HepG2 (cell line): Measurements from ENCODE around the gene E2F3. TPM values are rescaled to one million over a fixed set of nuclear protein-coding genes. Genes with fewer than 3 reads are reported as not detected.

Experiments
- AHR ChIP-seq: IDR thresholded peaks from 2 replicates; pipeline ENCODE4 v1.6.1; 2018; ENCODE audit warnings: missing genetic modification reagents, missing compliant biosample characterization
- GABPA ChIP-seq, 2 experiments: IDR thresholded peaks; 2 replicates each; pipeline ENCODE4 v1.6.1; 2011 to 2016; ENCODE audit warnings: low read depth in 2 of 2, low read length in 1 of 2, missing biosample characterization in 1 of 2, missing genetic modification characterization in 1 of 2
- KLF9 ChIP-seq: IDR thresholded peaks from 2 replicates; pipeline ENCODE4 v1.6.1; 2016; ENCODE audit warnings: low read depth
- NFATC3 ChIP-seq: sonication (generic); formaldehyde crosslinking; IDR thresholded peaks from 2 replicates; pipeline ENCODE4 v1.5.1; 2020; ENCODE audit warnings: mild to moderate bottlenecking, missing genetic modification reagents
- NFIB ChIP-seq: sonication (generic); formaldehyde crosslinking; IDR thresholded peaks from 2 replicates; pipeline ENCODE4 v1.9.0; 2021; ENCODE audit warnings: missing genetic modification reagents, mild to moderate bottlenecking, borderline replicate concordance
- PPARG ChIP-seq: conservative IDR thresholded peaks from 2 replicates; pipeline ENCODE4 v1.6.1; 2016; ENCODE audit warnings: missing biosample characterization, missing genetic modification reagents
- RBAK ChIP-seq: sonication (generic); formaldehyde crosslinking; IDR thresholded peaks from 2 replicates; pipeline ENCODE4 v1.5.1; 2020; ENCODE audit warnings: mild to moderate bottlenecking, missing genetic modification reagents
- SMARCC2 ChIP-seq: fragments of 450-650 bp; IDR thresholded peaks from 2 replicates; pipeline ENCODE4 v1.6.1; 2017; ENCODE audit warnings: antibody characterized with exemption, mild to moderate bottlenecking
- TARDBP ChIP-seq: sonication (generic); formaldehyde crosslinking; IDR thresholded peaks from 2 replicates; pipeline ENCODE4 v1.8.0; 2022; ENCODE audit warnings: mild to moderate bottlenecking, missing genetic modification reagents
- TEAD2 ChIP-seq: sonication (generic); formaldehyde crosslinking; IDR thresholded peaks from 2 replicates; pipeline ENCODE4 v1.9.0; 2021; ENCODE audit warnings: missing genetic modification reagents
- ZFP90 ChIP-seq: sonication (generic); formaldehyde crosslinking; IDR thresholded peaks from 2 replicates; pipeline ENCODE4 v1.8.0; 2022; ENCODE audit warnings: missing genetic modification reagents, mild to moderate bottlenecking, inconsistent platforms, borderline replicate concordance
- ZNF10 ChIP-seq: sonication (generic); formaldehyde crosslinking; IDR thresholded peaks from 2 replicates; pipeline ENCODE4 v1.4.0; 2020; ENCODE audit warnings: mild to moderate bottlenecking, low read depth, missing genetic modification reagents, borderline replicate concordance
- ZNF20 ChIP-seq: sonication (generic); formaldehyde crosslinking; IDR thresholded peaks from 2 replicates; pipeline ENCODE4 v1.4.0; 2020; ENCODE audit warnings: mild to moderate bottlenecking, moderate library complexity, missing genetic modification reagents
- ZNF235 ChIP-seq: sonication (generic); formaldehyde crosslinking; IDR thresholded peaks from 2 replicates; pipeline ENCODE4 v1.8.1; 2023; ENCODE audit warnings: mild to moderate bottlenecking, missing genetic modification reagents, borderline replicate concordance
- ZNF432 ChIP-seq: sonication (generic); formaldehyde crosslinking; IDR thresholded peaks from 2 replicates; pipeline ENCODE4 v1.5.0; 2020; ENCODE audit warnings: missing genetic modification reagents, mild to moderate bottlenecking, borderline replicate concordance
- ZNF567 ChIP-seq: sonication (generic); formaldehyde crosslinking; IDR thresholded peaks from 2 replicates; pipeline ENCODE4 v1.8.1; 2023; ENCODE audit warnings: mild to moderate bottlenecking, missing genetic modification reagents, borderline replicate concordance
- ZNF773 ChIP-seq: sonication (generic); formaldehyde crosslinking; IDR thresholded peaks from 2 replicates; pipeline ENCODE4 v1.4.0; 2020; ENCODE audit warnings: missing genetic modification reagents, borderline replicate concordance
- polyA plus RNA-seq, 8 experiments: library from polyadenylated mRNA; depleted of rRNA in 3 of 8; stranded (reverse) in 7 of 8; unstranded in 1 of 8; fragments of >200 nt; fragmentation: Illumina TruSeq in 4 of 8; extraction: Trizol in 4 of 8; gene quantifications; 2 replicates each; pipeline versions ENCODE4 v1.2.1 to v1.2.3, GENCODE V29; 2011 to 2016; ENCODE audit warnings: low read depth in 4 of 8, missing spikeins in 1 of 8, mixed read lengths in 1 of 8; ENCODE audit not compliant: insufficient read depth in 1 of 8
- total RNA-seq, 5 experiments: library from RNA; depleted of rRNA; stranded (reverse); fragments of >200 nt; fragmentation: Illumina TruSeq; extraction: Trizol; gene quantifications; 2 replicates each; pipeline ENCODE4 v1.2.3, GENCODE V29; 2016; ENCODE audit warnings: low read depth in 1 of 5
- TF ChIP-seq, protein P1 (sequence below): sonication (generic); formaldehyde crosslinking; IDR thresholded peaks from 2 replicates; pipeline ENCODE4 v1.5.0; 2020; ENCODE audit warnings: mild to moderate bottlenecking, low read depth, missing genetic modification reagents, borderline replicate concordance
- TF ChIP-seq, protein P2 (sequence below): sonication (generic); formaldehyde crosslinking; IDR thresholded peaks from 2 replicates; pipeline ENCODE4 v1.4.0; 2020; ENCODE audit warnings: mild to moderate bottlenecking, missing genetic modification reagents
- TF ChIP-seq, protein P3 (sequence below): sonication (generic); formaldehyde crosslinking; conservative IDR thresholded peaks from 2 replicates; pipeline ENCODE4 v1.4.0; 2020; ENCODE audit warnings: mild to moderate bottlenecking, missing genetic modification reagents, moderate library complexity
- TF ChIP-seq, protein P4 (sequence below): IDR thresholded peaks from 2 replicates; pipeline ENCODE4 v1.6.1; 2016
- TF ChIP-seq, protein P5 (sequence below): IDR thresholded peaks from 2 replicates; pipeline ENCODE4 v1.6.1; 2018; ENCODE audit warnings: missing genetic modification reagents

The E2F3 gene
- total and polyA plus RNA-seq, 2 of the 13 experiments (the other 11 are each of a cell fraction or from before 2014, with no cell fraction given) = 8.5 to 12.7 TPM

DNA sequence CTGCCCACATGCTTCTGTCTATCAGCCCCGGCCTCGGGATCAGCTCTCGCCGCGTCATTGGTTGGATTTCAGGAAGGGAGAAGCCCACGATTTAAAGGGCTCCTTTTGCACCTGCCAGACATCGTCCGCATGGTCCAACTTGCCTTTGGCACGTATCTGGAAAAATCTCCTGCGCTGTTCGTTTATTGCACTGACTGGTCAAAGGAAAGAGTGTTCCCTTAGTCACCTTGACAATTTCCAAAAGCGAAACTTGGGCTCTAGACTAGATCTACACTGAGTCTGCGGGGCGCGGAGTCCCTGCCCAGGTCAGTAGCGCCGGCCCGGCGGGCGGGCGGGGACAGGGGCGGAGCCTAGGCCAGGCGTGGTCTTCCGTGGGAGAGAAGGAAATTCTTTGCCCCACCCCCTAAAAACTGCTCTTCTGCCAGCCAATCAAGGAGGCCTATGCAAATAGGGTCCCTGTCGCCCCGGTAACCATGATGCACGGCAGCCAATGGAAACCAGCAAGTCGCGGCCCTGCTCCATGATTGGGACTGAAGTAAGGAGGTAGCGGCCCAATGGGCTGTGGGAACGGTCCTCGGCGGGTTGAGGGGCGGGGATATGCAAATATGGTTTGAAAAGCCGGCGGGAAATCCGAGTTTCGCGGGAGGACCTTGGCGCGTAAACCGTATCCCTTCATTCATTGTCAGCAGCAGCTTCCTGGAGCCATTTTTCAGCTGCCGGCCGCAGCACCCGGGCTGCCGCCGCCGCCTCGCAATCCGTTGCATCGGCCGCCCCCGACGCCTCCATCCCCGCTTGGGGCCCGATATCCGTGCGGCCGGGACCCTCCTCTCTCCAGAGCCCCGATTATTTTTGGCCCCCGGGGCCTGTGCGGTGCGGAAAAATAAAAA lies at the start of gene E2F3 (continued):
- TF ChIP-seq, protein P1, sequence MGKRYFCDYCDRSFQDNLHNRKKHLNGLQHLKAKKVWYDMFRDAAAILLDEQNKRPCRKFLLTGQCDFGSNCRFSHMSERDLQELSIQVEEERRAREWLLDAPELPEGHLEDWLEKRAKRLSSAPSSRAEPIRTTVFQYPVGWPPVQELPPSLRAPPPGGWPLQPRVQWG = no peak
- peak; percentile 55; the same call in 1 of the 2 replicates for TF ChIP-seq TEAD2
- peak; percentile 96 for TF ChIP-seq KLF9 (CRISPR knock-in tag)
- TF ChIP-seq ZNF567 (CRISPR knock-in tag) = peak; percentile 34; the same call in 1 of the 2 replicates
- TF ChIP-seq, protein P2, sequence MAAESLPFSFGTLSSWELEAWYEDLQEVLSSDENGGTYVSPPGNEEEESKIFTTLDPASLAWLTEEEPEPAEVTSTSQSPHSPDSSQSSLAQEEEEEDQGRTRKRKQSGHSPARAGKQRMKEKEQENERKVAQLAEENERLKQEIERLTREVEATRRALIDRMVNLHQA (CRISPR knock-in tag) = peak; percentile 93
- TF ChIP-seq GABPA (IDR thresholded peaks at IDR 0.05; ENCODE audit: low read depth, low read length) = no peak
- TF ChIP-seq GABPA (CRISPR knock-in tag; IDR thresholded peaks at IDR 0.05; ENCODE audit: low read depth) = peak; percentile 57; the same call in 1 of the 2 replicates
- TF ChIP-seq TARDBP (CRISPR knock-in tag) = peak; percentile 70; the same call in 1 of the 2 replicates
- TF ChIP-seq NFIB (CRISPR knock-in tag) = no peak
- peak; percentile 99 for TF ChIP-seq ZFP90 (CRISPR knock-in tag)
- no peak for TF ChIP-seq SMARCC2
- TF ChIP-seq ZNF10 = no peak
- TF ChIP-seq NFATC3 (CRISPR knock-in tag) = no peak
- TF ChIP-seq, protein P3, sequence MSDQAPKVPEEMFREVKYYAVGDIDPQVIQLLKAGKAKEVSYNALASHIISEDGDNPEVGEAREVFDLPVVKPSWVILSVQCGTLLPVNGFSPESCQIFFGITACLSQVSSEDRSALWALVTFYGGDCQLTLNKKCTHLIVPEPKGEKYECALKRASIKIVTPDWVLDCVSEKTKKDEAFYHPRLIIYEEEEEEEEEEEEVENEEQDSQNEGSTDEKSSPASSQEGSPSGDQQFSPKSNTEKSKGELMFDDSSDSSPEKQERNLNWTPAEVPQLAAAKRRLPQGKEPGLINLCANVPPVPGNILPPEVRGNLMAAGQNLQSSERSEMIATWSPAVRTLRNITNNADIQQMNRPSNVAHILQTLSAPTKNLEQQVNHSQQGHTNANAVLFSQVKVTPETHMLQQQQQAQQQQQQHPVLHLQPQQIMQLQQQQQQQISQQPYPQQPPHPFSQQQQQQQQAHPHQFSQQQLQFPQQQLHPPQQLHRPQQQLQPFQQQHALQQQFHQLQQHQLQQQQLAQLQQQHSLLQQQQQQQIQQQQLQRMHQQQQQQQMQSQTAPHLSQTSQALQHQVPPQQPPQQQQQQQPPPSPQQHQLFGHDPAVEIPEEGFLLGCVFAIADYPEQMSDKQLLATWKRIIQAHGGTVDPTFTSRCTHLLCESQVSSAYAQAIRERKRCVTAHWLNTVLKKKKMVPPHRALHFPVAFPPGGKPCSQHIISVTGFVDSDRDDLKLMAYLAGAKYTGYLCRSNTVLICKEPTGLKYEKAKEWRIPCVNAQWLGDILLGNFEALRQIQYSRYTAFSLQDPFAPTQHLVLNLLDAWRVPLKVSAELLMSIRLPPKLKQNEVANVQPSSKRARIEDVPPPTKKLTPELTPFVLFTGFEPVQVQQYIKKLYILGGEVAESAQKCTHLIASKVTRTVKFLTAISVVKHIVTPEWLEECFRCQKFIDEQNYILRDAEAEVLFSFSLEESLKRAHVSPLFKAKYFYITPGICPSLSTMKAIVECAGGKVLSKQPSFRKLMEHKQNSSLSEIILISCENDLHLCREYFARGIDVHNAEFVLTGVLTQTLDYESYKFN (CRISPR knock-in tag) = peak; percentile 56
- TF ChIP-seq ZNF432 (CRISPR knock-in tag) = no peak
- TF ChIP-seq, protein P4, sequence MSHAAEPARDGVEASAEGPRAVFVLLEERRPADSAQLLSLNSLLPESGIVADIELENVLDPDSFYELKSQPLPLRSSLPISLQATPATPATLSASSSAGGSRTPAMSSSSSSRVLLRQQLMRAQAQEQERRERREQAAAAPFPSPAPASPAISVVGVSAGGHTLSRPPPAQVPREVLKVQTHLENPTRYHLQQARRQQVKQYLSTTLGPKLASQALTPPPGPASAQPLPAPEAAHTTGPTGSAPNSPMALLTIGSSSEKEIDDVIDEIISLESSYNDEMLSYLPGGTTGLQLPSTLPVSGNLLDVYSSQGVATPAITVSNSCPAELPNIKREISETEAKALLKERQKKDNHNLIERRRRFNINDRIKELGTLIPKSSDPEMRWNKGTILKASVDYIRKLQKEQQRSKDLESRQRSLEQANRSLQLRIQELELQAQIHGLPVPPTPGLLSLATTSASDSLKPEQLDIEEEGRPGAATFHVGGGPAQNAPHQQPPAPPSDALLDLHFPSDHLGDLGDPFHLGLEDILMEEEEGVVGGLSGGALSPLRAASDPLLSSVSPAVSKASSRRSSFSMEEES = peak; percentile 55
- TF ChIP-seq ZNF20 (CRISPR knock-in tag) = peak; percentile 78; the same call in 1 of the 2 replicates
- no peak; the same call in 1 of the 2 replicates for TF ChIP-seq RBAK (CRISPR knock-in tag)
- TF ChIP-seq, protein P5, sequence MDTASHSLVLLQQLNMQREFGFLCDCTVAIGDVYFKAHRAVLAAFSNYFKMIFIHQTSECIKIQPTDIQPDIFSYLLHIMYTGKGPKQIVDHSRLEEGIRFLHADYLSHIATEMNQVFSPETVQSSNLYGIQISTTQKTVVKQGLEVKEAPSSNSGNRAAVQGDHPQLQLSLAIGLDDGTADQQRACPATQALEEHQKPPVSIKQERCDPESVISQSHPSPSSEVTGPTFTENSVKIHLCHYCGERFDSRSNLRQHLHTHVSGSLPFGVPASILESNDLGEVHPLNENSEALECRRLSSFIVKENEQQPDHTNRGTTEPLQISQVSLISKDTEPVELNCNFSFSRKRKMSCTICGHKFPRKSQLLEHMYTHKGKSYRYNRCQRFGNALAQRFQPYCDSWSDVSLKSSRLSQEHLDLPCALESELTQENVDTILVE (CRISPR knock-in tag) = peak; percentile 31; the same call in 1 of the 2 replicates
- TF ChIP-seq PPARG = peak; percentile 77
- peak; percentile 47 for TF ChIP-seq AHR
- TF ChIP-seq ZNF773 (CRISPR knock-in tag) = peak; percentile 93
- TF ChIP-seq ZNF235 = no peak; the same call in 1 of the 2 replicates
